ENCODE measurements around the gene KAZN. TPM values are rescaled to one million over a fixed set of nuclear protein-coding genes. Genes with fewer than 3 reads are reported as not detected.

The KAZN gene
- total RNA-seq, 1 donor, result 3.9 TPM

DNA sequence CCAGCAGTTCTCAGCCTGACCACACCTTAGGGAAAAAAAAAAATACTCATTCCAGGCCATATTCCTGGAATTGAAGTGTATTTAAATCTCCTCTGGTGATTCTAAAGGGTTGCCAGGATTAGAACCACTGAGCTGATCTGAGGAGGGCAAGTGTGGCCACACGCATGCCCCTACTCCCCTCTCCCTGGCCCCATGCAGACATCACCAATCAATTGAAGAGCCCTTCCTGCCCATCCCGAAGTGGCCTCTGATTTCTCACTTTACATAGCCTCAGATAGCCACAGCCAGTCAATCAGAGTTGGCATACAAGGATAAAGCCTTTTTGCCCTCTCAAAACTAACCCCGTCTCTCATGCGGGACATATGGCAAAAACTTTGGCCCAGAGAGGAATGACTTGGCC is 470.5 kb downstream of the KAZN start:
- DNase-seq (ENCODE audit: low read depth), result no peak
- TF ChIP-seq, protein P1, sequence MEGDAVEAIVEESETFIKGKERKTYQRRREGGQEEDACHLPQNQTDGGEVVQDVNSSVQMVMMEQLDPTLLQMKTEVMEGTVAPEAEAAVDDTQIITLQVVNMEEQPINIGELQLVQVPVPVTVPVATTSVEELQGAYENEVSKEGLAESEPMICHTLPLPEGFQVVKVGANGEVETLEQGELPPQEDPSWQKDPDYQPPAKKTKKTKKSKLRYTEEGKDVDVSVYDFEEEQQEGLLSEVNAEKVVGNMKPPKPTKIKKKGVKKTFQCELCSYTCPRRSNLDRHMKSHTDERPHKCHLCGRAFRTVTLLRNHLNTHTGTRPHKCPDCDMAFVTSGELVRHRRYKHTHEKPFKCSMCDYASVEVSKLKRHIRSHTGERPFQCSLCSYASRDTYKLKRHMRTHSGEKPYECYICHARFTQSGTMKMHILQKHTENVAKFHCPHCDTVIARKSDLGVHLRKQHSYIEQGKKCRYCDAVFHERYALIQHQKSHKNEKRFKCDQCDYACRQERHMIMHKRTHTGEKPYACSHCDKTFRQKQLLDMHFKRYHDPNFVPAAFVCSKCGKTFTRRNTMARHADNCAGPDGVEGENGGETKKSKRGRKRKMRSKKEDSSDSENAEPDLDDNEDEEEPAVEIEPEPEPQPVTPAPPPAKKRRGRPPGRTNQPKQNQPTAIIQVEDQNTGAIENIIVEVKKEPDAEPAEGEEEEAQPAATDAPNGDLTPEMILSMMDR (IDR thresholded peaks at IDR 0.05; ENCODE audit: insufficient read depth, low read length), result no peak
- H3K4me3 ChIP-seq (ENCODE audit: low read depth, low read length), result no peak overlapping the region

- H3K4me3 ChIP-seq (ENCODE audit: low read depth, low read length), result no peak overlapping the region
- no peak for DNase-seq (ENCODE audit: low read depth)
- TF ChIP-seq, protein P1 (IDR thresholded peaks at IDR 0.05; ENCODE audit: insufficient read depth, low read length), result no peak
Observed at GRCh38 chr1:15070145-15070748, 471.8 kb downstream of the KAZN start.

DNA sequence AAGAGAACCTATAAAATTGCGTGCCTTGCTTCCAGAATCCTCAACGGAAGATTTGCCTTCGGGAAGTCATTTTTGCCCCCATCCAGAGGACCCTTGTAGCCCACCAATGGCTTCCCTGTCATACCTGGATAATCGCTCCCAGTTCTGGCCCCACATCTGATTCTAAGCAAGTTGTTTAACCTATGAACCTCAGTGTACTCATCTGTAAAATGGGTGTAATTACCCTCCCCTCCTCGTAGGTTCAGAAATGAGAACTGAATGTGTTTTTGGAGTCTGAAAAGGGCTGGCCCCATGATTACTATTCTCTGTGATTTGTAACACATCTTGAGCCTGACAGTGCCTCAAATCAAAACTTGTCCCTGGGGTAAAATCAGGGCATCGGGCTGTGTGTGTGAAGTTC is 473.5 kb downstream of the KAZN start:
- DNase-seq (ENCODE audit: low read depth), result no peak
- no peak overlapping the region for H3K4me3 ChIP-seq (ENCODE audit: low read depth, low read length)
- TF ChIP-seq, protein P1 (IDR thresholded peaks at IDR 0.05; ENCODE audit: insufficient read depth, low read length), result no peak

GRCh38 chr1:15073799-15074308 is 475.4 kb downstream of the KAZN start:
- no peak overlapping the region for H3K4me3 ChIP-seq (ENCODE audit: low read depth, low read length)
- TF ChIP-seq, protein P1 (IDR thresholded peaks at IDR 0.05; ENCODE audit: insufficient read depth, low read length), result no peak
- no peak for DNase-seq (ENCODE audit: low read depth)

- DNase-seq (ENCODE audit: low read depth), result no peak
- H3K4me3 ChIP-seq (ENCODE audit: low read depth, low read length), result no peak overlapping the region
- TF ChIP-seq, protein P1 (IDR thresholded peaks at IDR 0.05; ENCODE audit: insufficient read depth, low read length), result no peak
Observed at GRCh38 chr1:15075175-15075574, 476.7 kb downstream of the KAZN start.

DNA sequence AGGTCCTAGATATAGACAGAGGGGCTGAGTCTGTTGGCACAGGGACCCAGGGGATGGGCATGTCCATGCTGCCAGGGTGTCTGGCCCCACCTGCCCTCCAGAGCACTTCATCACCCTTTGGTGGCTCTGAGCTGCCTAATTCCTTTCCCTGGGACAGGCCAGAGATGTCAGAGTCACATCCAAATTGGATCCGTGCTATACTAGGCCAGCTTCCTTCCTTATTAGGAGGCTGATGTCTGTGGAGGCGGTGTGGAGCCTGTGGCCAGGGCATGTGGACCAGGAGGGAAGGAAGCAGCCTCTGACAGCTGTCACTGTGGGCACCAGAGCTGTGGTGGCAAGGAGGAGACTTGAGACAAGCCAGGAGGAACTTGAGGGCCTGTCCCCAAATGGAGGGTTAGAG is 477.3 kb downstream of the KAZN start:
- no peak for DNase-seq (ENCODE audit: low read depth)
- TF ChIP-seq, protein P1 (IDR thresholded peaks at IDR 0.05; ENCODE audit: insufficient read depth, low read length), result no peak
- no peak overlapping the region for H3K4me3 ChIP-seq (ENCODE audit: low read depth, low read length)

GRCh38 chr1:15076807-15077206 is 478.3 kb downstream of the KAZN start:
- TF ChIP-seq, protein P1 (IDR thresholded peaks at IDR 0.05; ENCODE audit: insufficient read depth, low read length), result no peak
- no peak for DNase-seq (ENCODE audit: low read depth)
- H3K4me3 ChIP-seq (ENCODE audit: low read depth, low read length), result no peak overlapping the region

All from fibroblast of the aortic adventitia (primary cell).